ENCODE data around the gene TMEM50B. TPM values are rescaled to one million over a fixed set of nuclear protein-coding genes. Genes with fewer than 3 reads are reported as not detected.

The TMEM50B gene
- total and polyA plus RNA-seq, 5 experiments from 2014 or later, result 42.3 to 160 (median 47.9) TPM

- Mint-ChIP-seq H3K36me3 (peaks cover 0 to 36% (median 7%) of the 10 kb centered on the region in 3 donors), H3K27me3 (no peaks in the 10 kb centered on the region), H3K4me1 (peaks cover 4 to 43% (median 11%) of the 10 kb centered on the region in 4 donors), H3K9me3 (no peaks in the 10 kb centered on the region), H3K4me3 (peak overlapping the region in 1 of 10 donors; percentile 32), H3K27ac (peak overlapping the region in 4 of 10 donors; percentile 22 to 75 (median 36))
- ATAC-seq (no peak), DNase-seq (peak in 1 of 10 donors; percentile 28)
- POLR2A ChIA-PET, result interaction anchor here (0.6 to 1.1 kb wide), 4 partner anchors 32 to 209 kb away, joined by 3 to 4 read pairs (median 4); no protein-coding TSS in a partner anchor
Measured at GRCh38 chr21:33441489-33442477, 38.0 kb downstream of the TMEM50B start.

- Mint-ChIP-seq H3K27me3 (no peaks in the 10 kb centered on the region), H3K4me3 (no peak overlapping the region), H3K9me3 (no peaks in the 10 kb centered on the region), H3K4me1 (peaks cover 4 to 46% (median 10%) of the 10 kb centered on the region in 4 donors), H3K36me3 (peaks cover 9 to 59% (median 16%) of the 10 kb centered on the region in 3 donors), H3K27ac (peak overlapping the region in 5 of 10 donors; percentile 15 to 79 (median 38))
- DNase-seq, result no peak
- POLR2A ChIA-PET, result interaction anchor here (0.6 kb wide), 1 partner anchor 200 kb away, joined by 3 read pairs; no protein-coding TSS in a partner anchor
- ATAC-seq, result no peak
Measured at GRCh38 chr21:33437140-33437539, 42.6 kb downstream of the TMEM50B start.

GRCh38 chr21:33434770-33435360 is 44.9 kb downstream of the TMEM50B start:
- Mint-ChIP-seq H3K4me1 (peaks cover 0 to 32% (median 6%) of the 10 kb centered on the region in 4 donors), H3K9me3 (no peaks in the 10 kb centered on the region), H3K4me3 (peak overlapping the region in 1 of 10 donors; percentile 25), H3K27me3 (no peaks in the 10 kb centered on the region), H3K27ac (peak overlapping the region in 7 of 10 donors; percentile 3 to 89 (median 37)), H3K36me3 (peaks cover 9 to 78% (median 20%) of the 10 kb centered on the region in 3 donors)
- POLR2A ChIA-PET, result interaction anchor here (0.6 to 1.7 kb wide), 4 partner anchors 45 to 476 kb away, joined by 3 to 9 read pairs (median 4); no protein-coding TSS in a partner anchor
- DNase-seq, result no peak
- peak in 1 of 2 donors; percentile 53 for ATAC-seq

GRCh38 chr21:33433425-33434114 is 46.2 kb downstream of the TMEM50B start:
- Mint-ChIP-seq H3K9me3 (no peaks in the 10 kb centered on the region), H3K4me1 (peaks cover 0 to 32% (median 5%) of the 10 kb centered on the region in 4 donors), H3K27me3 (no peaks in the 10 kb centered on the region), H3K4me3 (no peak overlapping the region), H3K36me3 (peaks cover 9 to 87% (median 23%) of the 10 kb centered on the region in 3 donors), H3K27ac (peak overlapping the region in 9 of 10 donors; percentile 25 to 90 (median 63))
- no peak for ATAC-seq
- POLR2A ChIA-PET, result interaction anchor here (1.0 kb wide), 1 partner anchor 31 kb away, joined by 3 read pairs; no protein-coding TSS in a partner anchor
- DNase-seq, result no peak

GRCh38 chr21:33433001-33433400 is 46.8 kb downstream of the TMEM50B start:
- Mint-ChIP-seq H3K4me3 (no peak overlapping the region), H3K4me1 (peaks cover 0 to 31% (median 5%) of the 10 kb centered on the region in 4 donors), H3K27me3 (no peaks in the 10 kb centered on the region), H3K27ac (peak overlapping the region in 6 of 10 donors; percentile 48 to 90 (median 72)), H3K9me3 (no peaks in the 10 kb centered on the region), H3K36me3 (peaks cover 9 to 92% (median 21%) of the 10 kb centered on the region in 3 donors)
- POLR2A ChIA-PET, result no interaction called here
- ATAC-seq, result no peak
- DNase-seq, result no peak

- H3K36me3 Mint-ChIP-seq, result peaks cover 9 to 90% (median 20%) of the 10 kb centered on the region in 3 donors
- POLR2A ChIA-PET, result interaction anchor here (0.5 kb wide), 1 partner anchor 48 kb away, joined by 4 read pairs; no protein-coding TSS in a partner anchor
- H3K4me3 Mint-ChIP-seq, result no peak overlapping the region
- no peaks in the 10 kb centered on the region for H3K9me3 Mint-ChIP-seq
- peaks cover 3 to 30% (median 5%) of the 10 kb centered on the region in 4 donors for H3K4me1 Mint-ChIP-seq
- H3K27me3 Mint-ChIP-seq, result no peaks in the 10 kb centered on the region
- no peak for DNase-seq
- no peak for ATAC-seq
- H3K27ac Mint-ChIP-seq, result peak overlapping the region in 4 of 10 donors; percentile 29 to 73 (median 48)
Measured at GRCh38 chr21:33432496-33432895, 47.3 kb downstream of the TMEM50B start.

- H3K4me1 Mint-ChIP-seq, result peaks cover 7 to 26% (median 11%) of the 10 kb centered on the region in 4 donors
- no peak for DNase-seq
- peaks cover 9 to 88% (median 20%) of the 10 kb centered on the region in 3 donors for H3K36me3 Mint-ChIP-seq
- H3K27me3 Mint-ChIP-seq, result no peaks in the 10 kb centered on the region
- no peak overlapping the region for H3K4me3 Mint-ChIP-seq
- ATAC-seq, result no peak
- POLR2A ChIA-PET, result no interaction called here
- no peaks in the 10 kb centered on the region for H3K9me3 Mint-ChIP-seq
- peak overlapping the region in 1 of 10 donors; percentile 37 for H3K27ac Mint-ChIP-seq
Measured at GRCh38 chr21:33430858-33431257, 48.9 kb downstream of the TMEM50B start.

- H3K27me3 Mint-ChIP-seq, result no peaks in the 10 kb centered on the region
- POLR2A ChIA-PET, result interaction anchor here (1.4 kb wide), 1 partner anchor 44 kb away, joined by 4 read pairs; no protein-coding TSS in a partner anchor
- H3K27ac Mint-ChIP-seq, result peak overlapping the region in 3 of 10 donors; percentile 1 to 57 (median 48)
- H3K9me3 Mint-ChIP-seq, result no peaks in the 10 kb centered on the region
- ATAC-seq (no peak), DNase-seq (no peak)
- H3K36me3 Mint-ChIP-seq, result peaks cover 6 to 91% (median 13%) of the 10 kb centered on the region in 3 donors
- H3K4me3 Mint-ChIP-seq, result no peak overlapping the region
- H3K4me1 Mint-ChIP-seq, result peaks cover 5 to 13% (median 8%) of the 10 kb centered on the region in 4 donors
Measured at GRCh38 chr21:33428669-33429068, 51.1 kb downstream of the TMEM50B start.

GRCh38 chr21:33427051-33427450 is 52.7 kb downstream of the TMEM50B start:
- ATAC-seq (no peak), DNase-seq (no peak)
- POLR2A ChIA-PET, result interaction anchor here (0.5 to 1.4 kb wide), 3 partner anchors 43 to 132 kb away, joined by 4 to 5 read pairs (median 4); no protein-coding TSS in a partner anchor
- Mint-ChIP-seq H3K36me3 (peaks cover 0 to 89% (median 7%) of the 10 kb centered on the region in 3 donors), H3K4me1 (peaks cover 0 to 13% (median 5%) of the 10 kb centered on the region in 4 donors), H3K4me3 (no peak overlapping the region), H3K27ac (peak overlapping the region; percentile 0 to 79 (median 42)), H3K27me3 (no peaks in the 10 kb centered on the region), H3K9me3 (no peaks in the 10 kb centered on the region)

- POLR2A ChIA-PET, result no interaction called here
Measured at GRCh38 chr21:33425825-33426224, 53.9 kb downstream of the TMEM50B start.

GRCh38 chr21:33424214-33424613 is 55.6 kb downstream of the TMEM50B start:
- DNase-seq, result no peak
- no peak for ATAC-seq
- peaks cover 0 to 17% (median 7%) of the 10 kb centered on the region in 4 donors for H3K4me1 Mint-ChIP-seq
- H3K9me3 Mint-ChIP-seq, result no peaks in the 10 kb centered on the region
- peaks cover 0 to 89% (median 9%) of the 10 kb centered on the region in 3 donors for H3K36me3 Mint-ChIP-seq
- peak overlapping the region in 1 of 10 donors; percentile 12 for H3K27ac Mint-ChIP-seq
- H3K27me3 Mint-ChIP-seq, result no peaks in the 10 kb centered on the region
- POLR2A ChIA-PET, result interaction anchor here (0.6 kb wide), 1 partner anchor 1008 kb away, joined by 3 read pairs; no protein-coding TSS in a partner anchor
- no peak overlapping the region for H3K4me3 Mint-ChIP-seq

More at GRCh38 chr21:33425825-33426224, 53.9 kb downstream of the TMEM50B start:
- ATAC-seq (no peak), DNase-seq (no peak)
- Mint-ChIP-seq H3K36me3 (peaks cover 0 to 89% (median 12%) of the 10 kb centered on the region in 3 donors), H3K27me3 (no peaks in the 10 kb centered on the region), H3K9me3 (no peaks in the 10 kb centered on the region), H3K27ac (peak overlapping the region in 5 of 10 donors; percentile 8 to 62 (median 29)), H3K4me1 (peaks cover 0 to 13% (median 5%) of the 10 kb centered on the region in 4 donors), H3K4me3 (no peak overlapping the region)

Measured in naive thymus-derived CD8-positive, alpha-beta T cell (primary cell).